Stimulated activated CD4-positive, alpha-beta T cell treated with anti-CD3 and anti-CD28 coated beads, TNF-alpha, amount 100 ng/mL, for 48 hours (primary cell): ENCODE measurements around the gene PSMC4.

Experiments used
- DNase-seq, 3 donors: peaks; one replicate each; pipeline ENCODE4 v3.0.0-alpha.2; 2020; ENCODE audit warnings: low read depth in 3 of 3

PSMC4 gene

GRCh38 chr19:39993605-39994004, 22.6 kb downstream of the PSMC4 start:
- no peak for DNase-seq

DNA sequence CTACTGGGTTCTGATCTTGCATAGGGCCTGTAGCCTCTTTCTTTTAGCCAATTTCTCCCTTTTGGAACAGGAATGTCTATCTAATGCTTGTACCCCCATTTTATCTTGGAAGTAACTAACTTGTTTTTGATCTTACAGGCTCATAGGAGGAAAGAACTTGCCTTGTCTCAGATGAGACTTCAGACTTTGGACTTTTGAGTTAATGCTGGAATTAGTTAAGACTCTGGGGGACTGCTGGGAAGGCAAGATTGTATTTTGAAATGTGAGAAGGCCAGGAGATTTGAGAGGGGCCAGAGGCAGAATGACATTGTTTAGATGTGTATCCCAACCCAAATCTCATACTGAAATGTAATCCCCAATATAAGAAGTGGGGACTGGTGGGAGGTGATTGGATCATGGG, 23.4 kb downstream of the PSMC4 start:
- DNase-seq, result no peak

- no peak for DNase-seq
Observed at GRCh38 chr19:39995794-39996193, 24.8 kb downstream of the PSMC4 start.

DNA sequence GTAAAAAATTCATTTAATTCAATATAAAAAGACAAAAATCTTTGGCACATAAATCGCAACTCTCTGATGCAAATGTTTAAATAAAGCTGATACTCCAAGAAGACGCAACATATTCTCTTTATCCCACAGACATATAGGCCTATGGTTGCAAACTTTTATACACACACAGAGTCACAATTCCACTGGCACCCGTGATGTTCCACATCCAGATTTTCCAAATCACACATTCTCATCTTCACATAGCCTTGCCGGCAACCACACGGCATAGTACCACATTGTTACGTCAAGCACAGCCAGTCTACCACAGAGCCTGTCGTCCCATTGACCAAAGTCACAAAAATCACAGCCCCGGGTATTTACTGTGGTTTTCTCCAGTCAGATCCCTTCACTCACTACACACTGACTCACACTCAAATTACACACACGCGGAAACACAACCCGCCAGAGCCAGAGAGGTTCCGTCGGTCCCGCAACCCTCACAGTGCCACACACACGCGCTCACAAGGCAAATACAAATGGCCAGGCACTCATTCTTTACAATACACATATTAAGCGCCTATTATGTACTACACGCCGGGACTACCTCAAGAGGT, 25.3 kb downstream of the PSMC4 start:
- peak; percentile 23 to 34 (median 29) for DNase-seq

- peak; percentile 80 to 86 (median 86) for DNase-seq
Observed at GRCh38 chr19:39996811-39997637, 26.1 kb downstream of the PSMC4 start, which contains the start of gene ZNF546. ZNF546 (plus strand) TSS chr19:39997060; CDS start chr19:39998327, 1,267 bp downstream.

GRCh38 chr19:39997638-39998216, 26.8 kb downstream of the PSMC4 start:
- DNase-seq, result peak; percentile 3 to 40 (median 20)

DNA sequence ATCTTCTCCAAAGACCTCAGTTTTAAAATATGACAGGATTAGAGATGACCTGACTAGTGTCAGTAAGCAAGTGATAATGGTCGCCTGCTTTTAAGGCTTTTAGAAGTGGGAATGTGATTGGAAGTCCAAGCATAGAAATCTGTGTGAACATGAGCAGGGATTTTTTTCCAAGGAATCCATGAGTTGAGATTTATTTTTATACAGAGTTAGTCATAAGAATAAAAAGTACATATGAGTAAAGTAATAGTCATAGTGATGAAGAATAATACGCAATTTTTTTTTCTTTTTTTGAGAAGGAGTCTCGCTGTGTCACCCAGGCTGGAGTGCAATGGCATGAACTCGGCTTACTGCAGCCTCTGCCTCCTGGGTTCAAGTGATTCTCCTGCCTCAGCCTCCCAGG, 27.5 kb downstream of the PSMC4 start:
- no peak for DNase-seq

DNA sequence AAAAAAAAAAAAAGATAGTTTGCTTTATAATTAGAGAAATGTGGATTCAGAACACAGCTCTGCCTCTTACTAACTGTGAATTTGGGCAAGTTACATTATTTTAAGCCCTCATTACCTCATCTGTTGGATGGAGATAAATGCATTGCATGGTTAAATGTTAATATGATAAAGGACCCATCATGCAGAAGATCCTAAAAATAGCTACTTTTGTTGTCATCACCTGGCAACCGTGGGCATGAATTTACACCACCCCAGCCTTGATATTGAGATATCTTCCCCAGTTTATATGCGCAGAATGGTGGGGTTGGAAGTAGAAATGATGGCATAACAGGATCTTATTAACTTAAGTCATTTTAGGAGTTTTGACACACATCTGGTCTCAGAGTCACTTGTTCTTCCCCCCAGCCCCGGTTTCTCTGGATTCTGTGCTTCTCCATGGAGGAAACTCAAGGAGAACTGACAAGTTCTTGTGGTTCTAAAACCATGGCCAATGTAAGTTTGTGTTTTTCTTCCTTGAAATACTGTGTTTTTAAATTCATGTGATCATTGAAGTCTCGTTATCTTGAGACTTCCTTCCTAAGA, 34.8 kb downstream of the PSMC4 start:
- no peak for DNase-seq

GRCh38 chr19:40006273-40006691, 35.3 kb downstream of the PSMC4 start:
- DNase-seq, result no peak

GRCh38 chr19:40009674-40010073, 38.7 kb downstream of the PSMC4 start:
- no peak for DNase-seq

GRCh38 chr19:40013991-40014390, 43.0 kb downstream of the PSMC4 start:
- no peak for DNase-seq

- DNase-seq, result no peak
Observed at GRCh38 chr19:40023969-40024368, 53.0 kb downstream of the PSMC4 start.

GRCh38 chr19:40025938-40026596, 55.1 kb downstream of the PSMC4 start:
- no peak for DNase-seq

DNA sequence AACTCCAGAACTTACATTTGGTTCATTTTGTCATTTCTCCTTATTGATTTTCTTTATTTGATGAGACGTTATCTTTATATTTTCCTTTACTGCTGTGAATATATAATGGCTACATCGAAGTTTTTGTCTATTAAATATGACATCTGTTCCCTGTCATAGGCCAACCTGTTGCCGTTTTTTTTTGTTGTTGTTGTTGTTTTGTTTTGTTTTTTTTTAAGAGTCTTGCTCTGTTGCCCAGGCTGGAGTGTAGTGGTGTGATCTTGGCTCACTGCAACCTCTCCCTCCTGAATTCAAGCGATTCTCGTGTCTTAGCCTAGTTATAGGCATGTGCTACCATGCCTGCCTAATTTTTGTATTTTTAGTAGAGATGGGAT, 55.6 kb downstream of the PSMC4 start:
- DNase-seq, result no peak
